Ovary (tissue), 9 donors: ENCODE results near the gene ZFPM1. TPM values are rescaled to one million over a fixed set of nuclear protein-coding genes. Genes with fewer than 3 reads are reported as not detected.

Experiments
- DNase-seq, 5 donors: peaks; one replicate each; pipeline ENCODE4 v3.0.0-alpha.2; 2019 to 2020
- H3K27ac ChIP-seq, 2 donors: fragments of 200-600 bp; one replicate each; pipeline versions ENCODE4 v1.5.1 to v1.8.0; 2019 to 2022
- H3K27me3 ChIP-seq: fragments of 200-600 bp; one replicate; pipeline ENCODE4 v1.8.0; 2022
- H3K36me3 ChIP-seq: fragments of 200-600 bp; sonication (generic); one replicate; pipeline ENCODE4 v1.5.1; 2019
- H3K4me1 ChIP-seq: one replicate; pipeline ENCODE4 v1.8.1; 2013; ENCODE audit warnings: mild to moderate bottlenecking, moderate library complexity; ENCODE audit not compliant: insufficient read depth
- H3K4me3 ChIP-seq: fragments of 200-600 bp; sonication (generic); one replicate; pipeline ENCODE4 v1.5.1; 2017
- H3K9me3 ChIP-seq, 2 donors: fragments of 200-600 bp in 1 of 2; sonication (generic) in 1 of 2; one replicate each; pipeline versions ENCODE4 v1.5.1 to v1.8.1; 2013 to 2019; ENCODE audit warnings: mild to moderate bottlenecking in 1 of 2, moderate library complexity in 1 of 2
- CTCF ChIP-seq, 3 donors: fragments of 450-650 bp in 2 of 3; fragments of 200-600 bp in 1 of 3; IDR thresholded peaks; one replicate each; pipeline versions ENCODE4 v1.5.1 to v1.8.0; 2016 to 2022; ENCODE audit warnings: antibody characterized with exemption in 3 of 3, mild to moderate bottlenecking in 1 of 3
- EP300 ChIP-seq: sonication (generic); formaldehyde crosslinking; IDR thresholded peaks from one replicate; pipeline ENCODE4 v1.6.1; 2017; ENCODE audit warnings: antibody characterized with exemption
- POLR2A ChIP-seq: fragments of 450-650 bp; IDR thresholded peaks from one replicate; pipeline ENCODE4 v1.6.1; 2017; ENCODE audit warnings: antibody characterized with exemption, mild to moderate bottlenecking, moderate library complexity
- WGBS, 3 donors: extraction: QIAGEN DNeasy Blood & Tissue Kit in 1 of 3; methylation state at CpG; one replicate each; pipeline versions ENCODE4 v1.1.5 to v1.1.7; 2013 to 2017; 5-methylcytosine and 5-hydroxymethylcytosine counted together
- intact Hi-C, 4 donors: fragments of 100-400 bp; cut with DNase I; formaldehyde crosslinking; loops; one replicate each; pipeline versions ENCODE4 v1.11.0 to v1.15.1; 2022 to 2023
- polyA plus RNA-seq, 2 donors: library from polyadenylated mRNA; stranded (reverse); fragments of 200-250 nt in 1 of 2; fragments of 350-450 nt in 1 of 2; fragmentation: Illumina TruSeq in 1 of 2; extraction: RNeasy Lipid Tissue Mini Kit (QIAGEN cat#74804) in 1 of 2; gene quantifications; one replicate each; pipeline ENCODE4 v1.2.3, GENCODE V29; 2013 to 2014
- total RNA-seq, 7 donors: library from RNA; depleted of rRNA in 2 of 7; stranded (reverse); fragments of >200 nt in 2 of 7; fragmentation: NEBNext Ultra II Directional in 3 of 7; extraction: Animal tissue kit (Norgen Biotek cat#: 25700) in 3 of 7; gene quantifications; one replicate each; pipeline versions ENCODE4 v1.1.0 to v1.2.4, GENCODE V29; 2016 to 2023
- donor health status: DM: no; HTN: no; CAD: no; lungs with moderate emphysema.
- donor health status: DM: no; HTN: no; CAD: no.
- donor health status: Bipolar disorder and iron deficiency.
- donor health status: DM: yes; HTN: yes; CAD: no.
- donor health status: DM: no; HTN: no; CAD: no.
- donor health status: DM: yes; HTN: yes; CAD: no.

The ZFPM1 gene
- total and polyA plus RNA-seq, 9 donors = 0.10 to 11.4 (median 3.5) TPM

GRCh38 chr16:88424587-88425235 is 28.4 kb upstream of the ZFPM1 start:
- intact Hi-C loops = no loop called here
- Histone ChIP-seq H3K4me3 (no peak overlapping the region), H3K9me3 (no peaks in the 10 kb centered on the region), H3K4me1 (no peaks in the 10 kb centered on the region), H3K27ac (no peak overlapping the region), H3K36me3 (no peaks in the 10 kb centered on the region), H3K27me3 (no peaks in the 10 kb centered on the region)
- 37 to 45% (median 42%) methylated on average over 24 of the region's 24 CpGs for WGBS, 3 donors
- TF ChIP-seq POLR2A (no peak), CTCF (IDR thresholded peaks at IDR 0.05) (no peak)
- no peak for DNase-seq

- Histone ChIP-seq H3K4me3 (no peak overlapping the region), H3K27ac (no peak overlapping the region), H3K4me1 (no peaks in the 10 kb centered on the region), H3K9me3 (no peaks in the 10 kb centered on the region), H3K27me3 (no peaks in the 10 kb centered on the region), H3K36me3 (no peaks in the 10 kb centered on the region)
- TF ChIP-seq CTCF (IDR thresholded peaks at IDR 0.05) (no peak), POLR2A (no peak), EP300 (no peak)
- intact Hi-C loops = no loop called here
- WGBS, 3 donors = 93 to 99% (median 94%) methylated on average over 11 to 13 of the region's 13 CpGs
- no peak for DNase-seq
Measured at GRCh38 chr16:88426018-88426417, 27.1 kb upstream of the ZFPM1 start.

GRCh38 chr16:88427376-88427775 is 25.7 kb upstream of the ZFPM1 start:
- no peaks in the 10 kb centered on the region for H3K9me3 ChIP-seq
- 86 to 96% (median 94%) methylated on average over 5 to 19 of the region's 19 CpGs for WGBS, 3 donors
- TF ChIP-seq EP300 (no peak), POLR2A (no peak), CTCF (IDR thresholded peaks at IDR 0.05) (no peak)

GRCh38 chr16:88428156-88428555 is 24.9 kb upstream of the ZFPM1 start:
- Histone ChIP-seq H3K27ac (no peak overlapping the region), H3K9me3 (no peaks in the 10 kb centered on the region), H3K36me3 (no peaks in the 10 kb centered on the region), H3K27me3 (no peaks in the 10 kb centered on the region), H3K4me3 (no peak overlapping the region), H3K4me1 (no peaks in the 10 kb centered on the region)
- DNase-seq = no peak
- intact Hi-C loops = no loop called here
- 90 to 94% (median 93%) methylated on average over 19 of the region's 19 CpGs for WGBS, 3 donors
- TF ChIP-seq CTCF (IDR thresholded peaks at IDR 0.05) (no peak), POLR2A (no peak), EP300 (no peak)

More at GRCh38 chr16:88427376-88427775, 25.7 kb upstream of the ZFPM1 start:
- intact Hi-C loops = no loop called here
- no peaks in the 10 kb centered on the region for H3K4me1 ChIP-seq
- no peak for DNase-seq
- H3K4me3 ChIP-seq = no peak overlapping the region
- H3K27me3 ChIP-seq = no peaks in the 10 kb centered on the region
- H3K36me3 ChIP-seq = no peaks in the 10 kb centered on the region
- no peak overlapping the region for H3K27ac ChIP-seq
